GM12878 (cell line): ENCODE measurements around the gene GALNT11. TPM values are rescaled to one million over a fixed set of nuclear protein-coding genes. Genes with fewer than 3 reads are reported as not detected.

Experiments
- ATAC-seq: fragments of 200-7000 bp; cut with Tn5 transposase; 3 replicates; pipeline ENCODE4 v1.9.1; 2020; ENCODE audit warnings: mild to moderate bottlenecking, moderate library complexity
- BruUV-seq: library from RNA; stranded (reverse); fragments of 400-500 nt; replicated peaks from 2 replicates; lab custom pipeline; 2021; lab: Mats Ljungman, UMichigan
- CTCF ChIA-PET: fragments of 300-600 bp; sonication (Branson Sonifier 250); formaldehyde crosslinking; extraction: SDS; loops from one replicate; lab custom pipeline; 2021; ENCODE audit warnings: inconsistent platforms; lab: Yijun Ruan, JAX
- POLR2A ChIA-PET: fragments of 350-600 bp; formaldehyde crosslinking; extraction: SDS; loops from one replicate; lab custom pipeline; 2021; ENCODE audit warnings: inconsistent platforms; lab: Charles Lee
- RAD21 ChIA-PET: fragments of 300-600 bp; sonication (Branson Sonifier 250); formaldehyde crosslinking; loops from one replicate; lab custom pipeline; 2023; ENCODE audit warnings: antibody characterized with exemption; ENCODE audit not compliant: unreplicated experiment; lab: Charles Lee
- SMC1A ChIA-PET: fragments of 300-600 bp; sonication (Branson Sonifier 250); formaldehyde crosslinking; loops from one replicate; lab custom pipeline; 2023; ENCODE audit not compliant: unreplicated experiment, uncharacterized antibody; lab: Charles Lee
- DNase-seq: peaks from one replicate; pipeline ENCODE4 v3.0.0-alpha.2; 2011; ENCODE audit warnings: low read depth, low spot score
- FAIRE-seq: peaks from 3 replicates; lab custom pipeline; 2011; peaks lifted over from hg19 to GRCh38; lab: Jason Lieb, UNC
- H2AFZ ChIP-seq: 2 replicates; pipeline ENCODE4 v1.6.0; 2011; ENCODE audit warnings: low read depth, low read length, control low read depth; ENCODE audit not compliant: control insufficient read depth
- H3K27ac ChIP-seq: 2 replicates; pipeline ENCODE4 v1.5.1; 2011; ENCODE audit warnings: control low read depth; ENCODE audit not compliant: control insufficient read depth, insufficient read depth
- H3K27me3 ChIP-seq, 2 experiments: replicated peaks in 1 of 2; 2 replicates each; pipeline versions ENCODE4 v1.6.0 to v1.6.1; 2011; ENCODE audit warnings: low read length in 1 of 2; ENCODE audit not compliant: control insufficient read depth in 2 of 2, insufficient read depth in 2 of 2
- H3K36me3 ChIP-seq, 2 experiments: 2 replicates each; pipeline ENCODE4 v1.5.1; 2011; ENCODE audit warnings: low read length in 1 of 2; ENCODE audit not compliant: control insufficient read depth in 2 of 2, insufficient read depth in 2 of 2
- H3K4me1 ChIP-seq: 2 replicates; pipeline ENCODE4 v1.6.1; 2011; ENCODE audit warnings: mild to moderate bottlenecking, low read length, moderate library complexity, mixed read lengths; ENCODE audit not compliant: control insufficient read depth, insufficient read depth
- H3K4me2 ChIP-seq: 2 replicates; pipeline ENCODE4 v1.6.0; 2011; ENCODE audit warnings: control low read depth; ENCODE audit not compliant: control insufficient read depth, insufficient read depth
- H3K4me3 ChIP-seq: fragments of 200-600 bp; sonication (generic); 2 replicates; pipeline ENCODE4 v1.5.1; 2016
- H3K79me2 ChIP-seq: 2 replicates; pipeline ENCODE4 v1.6.0; 2011; ENCODE audit warnings: low read length; ENCODE audit not compliant: control insufficient read depth, insufficient read depth
- H3K9ac ChIP-seq: 2 replicates; pipeline ENCODE4 v1.8.0; 2011; ENCODE audit warnings: low read length, control low read depth, mixed read lengths; ENCODE audit not compliant: control insufficient read depth, insufficient read depth
- H3K9me3 ChIP-seq: replicated peaks from 3 replicates; pipeline ENCODE4 v1.5.1; 2011; ENCODE audit warnings: mild to moderate bottlenecking, low read length; ENCODE audit not compliant: control insufficient read depth, insufficient read depth
- H4K20me1 ChIP-seq: 2 replicates; pipeline ENCODE4 v1.6.0; 2011; ENCODE audit not compliant: control insufficient read depth, insufficient read depth
- E2F8 ChIP-seq: fragments of 450-650 bp; IDR thresholded peaks from 2 replicates; pipeline ENCODE4 v1.6.1; 2018; ENCODE audit warnings: mild to moderate bottlenecking, low read depth, moderate library complexity; ENCODE audit not compliant: partially characterized antibody
- FOXM1 ChIP-seq: IDR thresholded peaks from 2 replicates; pipeline ENCODE4 v1.6.1; 2012; ENCODE audit warnings: low read depth, mild to moderate bottlenecking, inconsistent platforms, low read length, moderate library complexity
- GATAD2B ChIP-seq: fragments of 450-650 bp; conservative IDR thresholded peaks from 2 replicates; pipeline ENCODE4 v1.6.1; 2017; ENCODE audit warnings: low read depth, mild to moderate bottlenecking, moderate library complexity
- RCOR1 ChIP-seq: conservative IDR thresholded peaks from 2 replicates; pipeline ENCODE4 v1.6.1; 2012; ENCODE audit warnings: low read depth, low read length, improper control_type of control experiment
- SUPT20H ChIP-seq: IDR thresholded peaks from 2 replicates; pipeline ENCODE4 v1.6.1; 2011; ENCODE audit warnings: low read depth, mild to moderate bottlenecking, low read length, moderate library complexity, borderline replicate concordance; ENCODE audit not compliant: control insufficient read depth
- ZNF687 ChIP-seq: fragments of 450-650 bp; IDR thresholded peaks from 2 replicates; pipeline ENCODE4 v1.6.1; 2017; ENCODE audit warnings: mild to moderate bottlenecking, moderate library complexity
- WGBS: methylation state at CpG from one replicate; pipeline ENCODE4 v1.1.6; 2016; ENCODE audit warnings: low lambda C conversion rate; ENCODE audit not compliant: insufficient replicate concordance, insufficient coverage; ENCODE audit errors: missing lambda C conversion rate; 5-methylcytosine and 5-hydroxymethylcytosine counted together
- in situ Hi-C: fragments of 300-500 bp; cut with MboI; formaldehyde crosslinking; loops from 9 replicates; pipeline ENCODE4 v1.14.3; 2018; ENCODE audit warnings: mixed read lengths
- intact Hi-C: fragments of 100-400 bp; cut with micrococcal nuclease; formaldehyde crosslinking; loops from one replicate; pipeline ENCODE4 v1.14.2; 2022; ENCODE audit not compliant: unreplicated experiment
- polyA plus RNA-seq, 11 experiments: library from polyadenylated mRNA; depleted of rRNA in 4 of 11; unstranded in 6 of 11; stranded (reverse) in 5 of 11; fragments of >200 nt; fragmentation: Nextera tagmentation in 4 of 11; fragmentation: Illumina TruSeq in 1 of 11; extraction: Ambion mirVana in 4 of 11; extraction: Trizol in 1 of 11; gene quantifications; 1 replicate in 1 of 11; 2 replicates in 10 of 11; pipeline versions ENCODE4 v1.2.1 to v1.2.3, GENCODE V29; 2011 to 2016; ENCODE audit warnings: inconsistent platforms in 2 of 11, missing spikeins in 2 of 11, low read depth in 1 of 11
- total RNA-seq, 4 experiments: library from RNA; depleted of rRNA in 3 of 4; stranded (reverse); fragments of >200 nt in 3 of 4; fragmentation: Illumina TruSeq in 1 of 4; extraction: Trizol in 1 of 4; gene quantifications; 2 replicates each; pipeline versions ENCODE4 v1.2.1 to v1.2.3, GENCODE V29; 2013 to 2021

Gene GALNT11
- total and polyA plus RNA-seq, 10 of the 15 experiments (the other 5 are each of a cell fraction or from before 2014, with no cell fraction given), result 2.0 to 9.5 (median 6.4) TPM

- no peak overlapping the region for H3K4me2 ChIP-seq
- DNase-seq, result no peak
- RAD21 ChIA-PET, result no interaction called here
- CTCF ChIA-PET, result interaction anchor here (0.6 kb wide), 1 partner anchor 241 kb away, joined by 3 read pairs; no protein-coding TSS in a partner anchor
- intact Hi-C loops, result no loop called here
- H4K20me1 ChIP-seq, result no peaks in the 10 kb centered on the region
- BruUV-seq, result no TSS peak
- TF ChIP-seq E2F8 (no peak), GATAD2B (no peak)
- TF ChIP-seq, all 136 proteins: peak for 0
- no peak overlapping the region for H2AFZ ChIP-seq
- H3K9ac ChIP-seq, result no peak overlapping the region
- ATAC-seq (no peak), FAIRE-seq (no peak)
- H3K4me1 ChIP-seq, result no peaks in the 10 kb centered on the region
- no peaks in the 10 kb centered on the region for H3K9me3 ChIP-seq
- no peak overlapping the region for H3K27ac ChIP-seq
- ChIA-PET SMC1A (no interaction called here), POLR2A (no interaction called here)
- no peaks in the 10 kb centered on the region for H3K79me2 ChIP-seq
- no peaks in the 10 kb centered on the region for H3K36me3 ChIP-seq
- in situ Hi-C loops, result no loop called here
- H3K4me3 ChIP-seq, result no peak overlapping the region
- no peaks in the 10 kb centered on the region for H3K27me3 ChIP-seq
- WGBS, result 41% methylated on average over 4 of the region's 4 CpGs
These were observed 46.9 kb upstream of the GALNT11 start for GRCh38 chr7:151978616-151979015.

DNA sequence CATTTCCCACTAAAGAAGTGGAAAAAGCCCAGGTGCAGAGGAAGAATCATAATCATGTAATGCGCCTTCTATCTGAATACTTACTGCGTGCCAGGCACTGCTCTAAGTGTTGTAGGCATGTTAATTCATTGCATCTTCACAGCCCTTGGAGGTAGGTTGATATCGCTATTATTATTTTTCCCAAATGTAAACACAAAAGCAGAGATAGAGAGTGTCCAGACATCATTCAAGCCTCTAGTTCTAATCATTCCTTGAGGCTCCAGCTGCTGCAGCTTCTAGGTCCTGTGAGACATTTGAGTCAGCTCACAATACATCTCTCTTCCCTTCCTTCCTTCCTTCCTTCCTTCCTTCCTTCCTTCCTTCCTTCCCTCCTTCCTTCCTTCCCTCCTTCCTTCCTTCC is 44.3 kb upstream of the GALNT11 start:
- no peak overlapping the region for H3K4me2 ChIP-seq
- H3K4me3 ChIP-seq, result no peak overlapping the region
- CTCF ChIA-PET, result no interaction called here
- no peaks in the 10 kb centered on the region for H4K20me1 ChIP-seq
- no peaks in the 10 kb centered on the region for H3K79me2 ChIP-seq
- 61% methylated on average over 3 of the region's 3 CpGs for WGBS
- SMC1A ChIA-PET, result no interaction called here
- no peaks in the 10 kb centered on the region for H3K36me3 ChIP-seq
- POLR2A ChIA-PET, result no interaction called here
- no peaks in the 10 kb centered on the region for H3K9me3 ChIP-seq
- H3K27me3 ChIP-seq, result no peaks in the 10 kb centered on the region; a peak in 1 of 4 replicates
- RAD21 ChIA-PET, result no interaction called here
- no peaks in the 10 kb centered on the region for H3K4me1 ChIP-seq
- FAIRE-seq (no peak), ATAC-seq (no peak), DNase-seq (no peak)
- intact Hi-C loops (no loop called here), in situ Hi-C loops (no loop called here)
- no peak overlapping the region for H3K9ac ChIP-seq
- no peak overlapping the region for H3K27ac ChIP-seq
- no peak overlapping the region for H2AFZ ChIP-seq
- BruUV-seq, result no TSS peak
- TF ChIP-seq ZNF687 (no peak), E2F8 (no peak), RCOR1 (no peak), SUPT20H (no peak), FOXM1 (no peak)
